Measurements from ENCODE around the gene SYT13. TPM values are rescaled to one million over a fixed set of nuclear protein-coding genes. Genes with fewer than 3 reads are reported as not detected.

Gene SYT13
- polyA plus RNA-seq, 1 donor (not counting 4 experiments of a cell fraction or from before 2014, with no cell fraction given): not detected

- no peak for TF ChIP-seq EZH2 (IDR thresholded peaks at IDR 0.05; ENCODE audit: low read length)
- TF ChIP-seq, protein P1, sequence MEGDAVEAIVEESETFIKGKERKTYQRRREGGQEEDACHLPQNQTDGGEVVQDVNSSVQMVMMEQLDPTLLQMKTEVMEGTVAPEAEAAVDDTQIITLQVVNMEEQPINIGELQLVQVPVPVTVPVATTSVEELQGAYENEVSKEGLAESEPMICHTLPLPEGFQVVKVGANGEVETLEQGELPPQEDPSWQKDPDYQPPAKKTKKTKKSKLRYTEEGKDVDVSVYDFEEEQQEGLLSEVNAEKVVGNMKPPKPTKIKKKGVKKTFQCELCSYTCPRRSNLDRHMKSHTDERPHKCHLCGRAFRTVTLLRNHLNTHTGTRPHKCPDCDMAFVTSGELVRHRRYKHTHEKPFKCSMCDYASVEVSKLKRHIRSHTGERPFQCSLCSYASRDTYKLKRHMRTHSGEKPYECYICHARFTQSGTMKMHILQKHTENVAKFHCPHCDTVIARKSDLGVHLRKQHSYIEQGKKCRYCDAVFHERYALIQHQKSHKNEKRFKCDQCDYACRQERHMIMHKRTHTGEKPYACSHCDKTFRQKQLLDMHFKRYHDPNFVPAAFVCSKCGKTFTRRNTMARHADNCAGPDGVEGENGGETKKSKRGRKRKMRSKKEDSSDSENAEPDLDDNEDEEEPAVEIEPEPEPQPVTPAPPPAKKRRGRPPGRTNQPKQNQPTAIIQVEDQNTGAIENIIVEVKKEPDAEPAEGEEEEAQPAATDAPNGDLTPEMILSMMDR (optimal IDR thresholded peaks at IDR 0.05 in 1 of 3, IDR thresholded peaks at IDR 0.05 in 1 of 3, conservative IDR thresholded peaks at IDR 0.05 in 1 of 3; ENCODE audit: extremely low read depth in 1 of 3, insufficient read depth in 2 of 3, low read length in 3 of 3): no peak
- H2AFZ ChIP-seq (ENCODE audit: control insufficient read depth, low read length): no peak overlapping the region
- DNase-seq (ENCODE audit: low read depth, low spot score): no peak
- no peaks in the 10 kb centered on the region for H3K9me1 ChIP-seq (ENCODE audit: control insufficient read depth, extremely low read depth, insufficient read depth, low read length)
- no peaks in the 10 kb centered on the region for H4K20me1 ChIP-seq (ENCODE audit: control insufficient read depth, extremely low read depth, insufficient read depth, low read length)
- no peaks in the 10 kb centered on the region for H3K79me2 ChIP-seq (ENCODE audit: control insufficient read depth, insufficient read depth, low read length)
- no peak overlapping the region for H3K4me3 ChIP-seq (ENCODE audit: control insufficient read depth in 2 of 3, extremely low read depth in 1 of 3, insufficient read depth in 2 of 3, low read depth in 1 of 3, low read length in 3 of 3)
- no peak overlapping the region for H3K9ac ChIP-seq (ENCODE audit: control insufficient read depth, extremely low read depth, insufficient read depth, low read length)
- no peaks in the 10 kb centered on the region for H3K9me3 ChIP-seq (ENCODE audit: control insufficient read depth, low read depth, low read length)
- H3K4me2 ChIP-seq (ENCODE audit: control insufficient read depth, extremely low read depth, insufficient read depth, low read depth, low read length): no peak overlapping the region
- dilution Hi-C loops (cut with MboI; ENCODE audit: extremely low pct_ligation_motif_present, low sequenced_read_pairs): no loop called here
- peaks cover 19% of the 10 kb centered on the region for H3K27me3 ChIP-seq (ENCODE audit: control insufficient read depth, extremely low read depth, insufficient read depth, low read length)
- no peaks in the 10 kb centered on the region for H3K4me1 ChIP-seq (ENCODE audit: control insufficient read depth, extremely low read depth, insufficient read depth, low read length)
- H3K27ac ChIP-seq (ENCODE audit: control insufficient read depth, insufficient read depth, low read length): no peak overlapping the region
- FAIRE-seq: no peak
- no peaks in the 10 kb centered on the region for H3K36me3 ChIP-seq (ENCODE audit: control insufficient read depth in 2 of 2, extremely low read depth in 1 of 2, insufficient read depth in 2 of 2, low read length in 2 of 2)
Observed at GRCh38 chr11:45322891-45323600, 36.9 kb upstream of the SYT13 start.

GRCh38 chr11:45322111-45322705 is 36.1 kb upstream of the SYT13 start:
- no peaks in the 10 kb centered on the region for H3K9me3 ChIP-seq (ENCODE audit: control insufficient read depth, low read depth, low read length)
- no peak for DNase-seq (ENCODE audit: low read depth, low spot score)
- H3K9me1 ChIP-seq (ENCODE audit: control insufficient read depth, extremely low read depth, insufficient read depth, low read length): no peaks in the 10 kb centered on the region
- H2AFZ ChIP-seq (ENCODE audit: control insufficient read depth, low read length): no peak overlapping the region
- H3K79me2 ChIP-seq (ENCODE audit: control insufficient read depth, insufficient read depth, low read length): no peaks in the 10 kb centered on the region
- H3K4me1 ChIP-seq (ENCODE audit: control insufficient read depth, extremely low read depth, insufficient read depth, low read length): no peaks in the 10 kb centered on the region
- H3K4me3 ChIP-seq (ENCODE audit: control insufficient read depth in 2 of 3, extremely low read depth in 1 of 3, insufficient read depth in 2 of 3, low read depth in 1 of 3, low read length in 3 of 3): no peak overlapping the region
- dilution Hi-C loops (cut with MboI; ENCODE audit: extremely low pct_ligation_motif_present, low sequenced_read_pairs): no loop called here
- H3K4me2 ChIP-seq (ENCODE audit: control insufficient read depth, extremely low read depth, insufficient read depth, low read depth, low read length): no peak overlapping the region
- TF ChIP-seq EZH2 (IDR thresholded peaks at IDR 0.05; ENCODE audit: low read length): no peak
- TF ChIP-seq, protein P1 (optimal IDR thresholded peaks at IDR 0.05 in 1 of 3, IDR thresholded peaks at IDR 0.05 in 1 of 3, conservative IDR thresholded peaks at IDR 0.05 in 1 of 3; ENCODE audit: extremely low read depth in 1 of 3, insufficient read depth in 2 of 3, low read length in 3 of 3): no peak
- FAIRE-seq: no peak
- peaks cover 17% of the 10 kb centered on the region for H3K27me3 ChIP-seq (ENCODE audit: control insufficient read depth, extremely low read depth, insufficient read depth, low read length)
- no peak overlapping the region for H3K9ac ChIP-seq (ENCODE audit: control insufficient read depth, extremely low read depth, insufficient read depth, low read length)
- no peaks in the 10 kb centered on the region for H4K20me1 ChIP-seq (ENCODE audit: control insufficient read depth, extremely low read depth, insufficient read depth, low read length)
- H3K36me3 ChIP-seq (ENCODE audit: control insufficient read depth in 2 of 2, extremely low read depth in 1 of 2, insufficient read depth in 2 of 2, low read length in 2 of 2): no peaks in the 10 kb centered on the region
- H3K27ac ChIP-seq (ENCODE audit: control insufficient read depth, insufficient read depth, low read length): no peak overlapping the region

Data from keratinocyte (primary cell).